MM.1S (cell line): ENCODE results near the gene ADAM30.
A peak's percentile ranks its signal among the peaks of the same experiment; 100 is the strongest.

Experiments used
- DNase-seq: peaks from one replicate; pipeline ENCODE4 v3.0.0-alpha.2; 2015
- H2AFZ ChIP-seq: fragments of 300-600 bp; sonication (generic); 2 replicates; pipeline ENCODE4 v1.6.0; 2016; ENCODE audit warnings: antibody characterized with exemption, low read length
- H3F3A ChIP-seq: fragments of 300-600 bp; sonication (generic); 2 replicates; pipeline ENCODE4 v1.6.1; 2016; ENCODE audit warnings: mild to moderate bottlenecking, antibody characterized with exemption, low read length, moderate library complexity, mixed read lengths; ENCODE audit not compliant: insufficient read depth
- H3K27ac ChIP-seq: fragments of 300-600 bp; sonication (generic); 2 replicates; pipeline ENCODE4 v1.5.1; 2016; ENCODE audit warnings: mild to moderate bottlenecking, low read length
- H3K27me3 ChIP-seq: fragments of 300-600 bp; sonication (generic); replicated peaks from 2 replicates; pipeline ENCODE4 v1.6.0; 2016; ENCODE audit warnings: low read length; ENCODE audit not compliant: insufficient read depth
- H3K36me3 ChIP-seq: fragments of 300-600 bp; sonication (generic); replicated peaks from 2 replicates; pipeline ENCODE4 v1.6.1; 2016; ENCODE audit warnings: mild to moderate bottlenecking, low read length, mixed read lengths; ENCODE audit not compliant: insufficient read depth
- H3K4me1 ChIP-seq: fragments of 300-600 bp; sonication (generic); 2 replicates; pipeline ENCODE4 v1.6.1; 2016; ENCODE audit warnings: low read length, mixed read lengths
- H3K4me2 ChIP-seq: fragments of 300-600 bp; sonication (generic); 2 replicates; pipeline ENCODE4 v1.6.0; 2016; ENCODE audit warnings: low read depth, low read length
- H3K4me3 ChIP-seq: fragments of 300-600 bp; sonication (generic); 2 replicates; pipeline ENCODE4 v1.5.1; 2016; ENCODE audit warnings: low read length, mixed read lengths
- H3K79me2 ChIP-seq: fragments of 300-600 bp; sonication (generic); 2 replicates; pipeline ENCODE4 v1.6.1; 2016; ENCODE audit warnings: mixed run types, low read length, mixed read lengths
- H3K9ac ChIP-seq: fragments of 300-600 bp; sonication (generic); 2 replicates; pipeline ENCODE4 v1.6.1; 2016; ENCODE audit warnings: low read length, mixed read lengths
- H3K9me2 ChIP-seq: fragments of 300-600 bp; sonication (generic); replicated peaks from 2 replicates; pipeline ENCODE4 v1.6.1; 2016; ENCODE audit warnings: mild to moderate bottlenecking, low read length, mixed read lengths; ENCODE audit not compliant: insufficient read depth
- H3K9me3 ChIP-seq: fragments of 300-600 bp; sonication (generic); replicated peaks from 2 replicates; pipeline ENCODE4 v1.6.1; 2016; ENCODE audit warnings: mild to moderate bottlenecking, low read length, mixed read lengths; ENCODE audit not compliant: insufficient read depth
- H4K20me1 ChIP-seq: fragments of 300-600 bp; sonication (generic); 2 replicates; pipeline ENCODE4 v1.6.1; 2016; ENCODE audit warnings: mild to moderate bottlenecking, low read length, moderate library complexity, mixed read lengths; ENCODE audit not compliant: insufficient read depth
- CTCF ChIP-seq: fragments of 300-600 bp; sonication (generic); IDR thresholded peaks from 2 replicates; pipeline ENCODE4 v1.5.1; 2016; ENCODE audit warnings: antibody characterized with exemption, low read length, mixed read lengths
- EZH2 ChIP-seq: fragments of 300-600 bp; sonication (generic); optimal IDR thresholded peaks from 2 replicates; pipeline ENCODE3; 2017; ENCODE audit warnings: low read depth, mild to moderate bottlenecking, antibody characterized with exemption, low read length, mixed read lengths
- EZH2phosphoT487 ChIP-seq: fragments of 300-600 bp; sonication (generic); IDR thresholded peaks from 2 replicates; pipeline ENCODE4 v1.6.1; 2018; ENCODE audit warnings: antibody characterized with exemption, low read length

The ADAM30 gene

GRCh38 chr1:119937198-119937597, 40.9 kb upstream of the ADAM30 start:
- no peaks in the 10 kb centered on the region; the same call in 1 of the 2 replicates for H3K36me3 ChIP-seq
- H3K79me2 ChIP-seq: no peaks in the 10 kb centered on the region

GRCh38 chr1:119935915-119936314, 39.6 kb upstream of the ADAM30 start:
- TF ChIP-seq EZH2phosphoT487 (no peak), EZH2 (no peak), CTCF (no peak)
- DNase-seq: no peak
- H3F3A ChIP-seq: peaks cover 5% of the 10 kb centered on the region; the same call in 1 of the 2 replicates
- H4K20me1 ChIP-seq: no peaks in the 10 kb centered on the region
- H2AFZ ChIP-seq: no peak overlapping the region
- H3K4me3 ChIP-seq: no peak overlapping the region
- no peak overlapping the region for H3K4me2 ChIP-seq
- no peak overlapping the region for H3K9ac ChIP-seq
- no peak overlapping the region for H3K27ac ChIP-seq
- H3K4me1 ChIP-seq: peaks cover 11% of the 10 kb centered on the region; the same call in 1 of the 2 replicates
- H3K9me3 ChIP-seq: no peaks in the 10 kb centered on the region
- H3K79me2 ChIP-seq: no peaks in the 10 kb centered on the region
- H3K27me3 ChIP-seq: no peaks in the 10 kb centered on the region
- H3K9me2 ChIP-seq: no peaks in the 10 kb centered on the region
- no peaks in the 10 kb centered on the region; the same call in 1 of the 2 replicates for H3K36me3 ChIP-seq

More at GRCh38 chr1:119937198-119937597, 40.9 kb upstream of the ADAM30 start:
- Histone ChIP-seq H3F3A (peaks cover 5% of the 10 kb centered on the region; the same call in 1 of the 2 replicates), H3K9ac (no peak overlapping the region), H3K27ac (peak overlapping the region; percentile 25; the same call in 1 of the 2 replicates), H3K27me3 (no peaks in the 10 kb centered on the region), H3K4me2 (no peak overlapping the region), H3K4me3 (no peak overlapping the region), H3K9me3 (no peaks in the 10 kb centered on the region), H4K20me1 (no peaks in the 10 kb centered on the region), H3K9me2 (no peaks in the 10 kb centered on the region), H2AFZ (no peak overlapping the region), H3K4me1 (peaks cover 11% of the 10 kb centered on the region; the same call in 1 of the 2 replicates)
- TF ChIP-seq CTCF (no peak), EZH2 (no peak), EZH2phosphoT487 (no peak)
- DNase-seq: peak; percentile 22

GRCh38 chr1:119935373-119935772, 39.1 kb upstream of the ADAM30 start:
- peaks cover 5% of the 10 kb centered on the region; the same call in 1 of the 2 replicates for H3F3A ChIP-seq
- no peak overlapping the region for H3K27ac ChIP-seq
- no peak for DNase-seq
- H3K9me3 ChIP-seq: no peaks in the 10 kb centered on the region
- no peak overlapping the region for H2AFZ ChIP-seq
- no peak for TF ChIP-seq CTCF
- TF ChIP-seq EZH2phosphoT487: no peak
- no peak for TF ChIP-seq EZH2
- no peaks in the 10 kb centered on the region; the same call in 1 of the 2 replicates for H3K36me3 ChIP-seq
- no peak overlapping the region for H3K9ac ChIP-seq
- no peaks in the 10 kb centered on the region for H3K27me3 ChIP-seq
- H3K4me2 ChIP-seq: no peak overlapping the region
- H3K4me3 ChIP-seq: no peak overlapping the region
- H3K4me1 ChIP-seq: peaks cover 11% of the 10 kb centered on the region; the same call in 1 of the 2 replicates
- no peaks in the 10 kb centered on the region for H4K20me1 ChIP-seq
- H3K9me2 ChIP-seq: no peaks in the 10 kb centered on the region
- no peaks in the 10 kb centered on the region for H3K79me2 ChIP-seq
